ENCODE results near the gene MARVELD1.

DNA sequence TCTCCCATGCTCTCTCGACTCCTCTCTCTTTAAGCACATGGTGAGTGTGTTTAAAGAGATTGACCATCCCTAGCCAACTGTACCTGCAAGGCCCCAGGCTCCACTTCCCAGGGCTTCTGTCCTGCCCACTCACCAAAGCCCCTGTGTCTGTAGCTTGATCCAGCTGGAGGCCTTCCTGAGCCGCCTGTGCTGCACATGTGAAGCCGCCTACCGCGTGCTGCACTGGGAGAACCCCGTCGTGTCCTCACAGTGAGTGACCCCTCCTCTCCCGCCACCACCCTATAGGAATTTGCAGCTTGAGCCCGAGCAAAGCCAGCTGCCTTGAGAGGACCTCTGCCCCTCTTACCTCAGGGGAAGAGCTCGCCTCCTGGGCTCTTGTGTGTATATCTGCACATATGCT lies 34.6 kb downstream of the MARVELD1 start:
- TF ChIP-seq POLR2A (IDR thresholded peaks at IDR 0.05): no peak
- TF ChIP-seq, protein P1, sequence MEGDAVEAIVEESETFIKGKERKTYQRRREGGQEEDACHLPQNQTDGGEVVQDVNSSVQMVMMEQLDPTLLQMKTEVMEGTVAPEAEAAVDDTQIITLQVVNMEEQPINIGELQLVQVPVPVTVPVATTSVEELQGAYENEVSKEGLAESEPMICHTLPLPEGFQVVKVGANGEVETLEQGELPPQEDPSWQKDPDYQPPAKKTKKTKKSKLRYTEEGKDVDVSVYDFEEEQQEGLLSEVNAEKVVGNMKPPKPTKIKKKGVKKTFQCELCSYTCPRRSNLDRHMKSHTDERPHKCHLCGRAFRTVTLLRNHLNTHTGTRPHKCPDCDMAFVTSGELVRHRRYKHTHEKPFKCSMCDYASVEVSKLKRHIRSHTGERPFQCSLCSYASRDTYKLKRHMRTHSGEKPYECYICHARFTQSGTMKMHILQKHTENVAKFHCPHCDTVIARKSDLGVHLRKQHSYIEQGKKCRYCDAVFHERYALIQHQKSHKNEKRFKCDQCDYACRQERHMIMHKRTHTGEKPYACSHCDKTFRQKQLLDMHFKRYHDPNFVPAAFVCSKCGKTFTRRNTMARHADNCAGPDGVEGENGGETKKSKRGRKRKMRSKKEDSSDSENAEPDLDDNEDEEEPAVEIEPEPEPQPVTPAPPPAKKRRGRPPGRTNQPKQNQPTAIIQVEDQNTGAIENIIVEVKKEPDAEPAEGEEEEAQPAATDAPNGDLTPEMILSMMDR (IDR thresholded peaks at IDR 0.05): no peak

Data from testis (tissue), 2 donors.